H7 (cell line): ENCODE measurements around the gene SLC33A1. TPM values are rescaled to one million over a fixed set of nuclear protein-coding genes. Genes with fewer than 3 reads are reported as not detected.
"Not testable (repeated sequence)": the region's sequence is repeated elsewhere in the genome, so short reads cannot be mapped to it uniquely, and the experiment has no call there.

Experiments used
- DNase-seq: peaks from one replicate; pipeline ENCODE4 v3.0.0; 2012
- H3K27me3 ChIP-seq: 2 replicates; pipeline ENCODE4 v1.6.0; 2011; ENCODE audit warnings: mild to moderate bottlenecking, low read length; ENCODE audit not compliant: control insufficient read depth, insufficient read depth
- H3K36me3 ChIP-seq: replicated peaks from 2 replicates; pipeline ENCODE4 v1.5.1; 2011; ENCODE audit warnings: low read length; ENCODE audit not compliant: control insufficient read depth, insufficient read depth
- H3K4me3 ChIP-seq: 2 replicates; pipeline ENCODE4 v1.5.1; 2011; ENCODE audit warnings: low read depth, mild to moderate bottlenecking, control low read depth, low read length, moderate library complexity; ENCODE audit not compliant: insufficient read depth
- total RNA-seq: library from RNA; depleted of rRNA; stranded (reverse); fragments of >200 nt; shearing (Covaris generic); gene quantifications from 2 replicates; pipeline ENCODE4 v1.2.3, GENCODE V29; 2014

Gene SLC33A1
- total RNA-seq, 1 experiment from 2014 or later: 22.9 TPM

DNA sequence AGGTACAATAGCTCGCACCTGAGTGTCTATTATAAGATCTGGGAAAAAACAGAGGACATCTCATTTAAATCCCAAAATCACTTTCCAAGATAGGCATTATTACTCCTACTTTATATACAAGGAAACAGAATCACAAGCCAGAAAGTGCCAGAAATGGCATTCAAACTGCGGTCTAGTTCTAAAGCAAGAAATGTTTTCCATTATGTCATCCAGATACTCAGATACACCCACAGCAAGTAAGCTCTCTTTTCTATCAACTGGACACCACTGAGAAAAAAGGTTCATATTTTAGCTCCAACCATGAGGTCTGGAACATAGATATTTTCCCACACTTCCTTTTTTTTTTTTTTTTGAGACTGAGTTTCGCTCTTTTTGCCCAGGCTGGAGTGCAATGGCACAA, 8.1 kb downstream of the SLC33A1 start:
- no peaks in the 10 kb centered on the region for H3K36me3 ChIP-seq
- DNase-seq: no peak
- no peaks in the 10 kb centered on the region for H3K27me3 ChIP-seq

DNA sequence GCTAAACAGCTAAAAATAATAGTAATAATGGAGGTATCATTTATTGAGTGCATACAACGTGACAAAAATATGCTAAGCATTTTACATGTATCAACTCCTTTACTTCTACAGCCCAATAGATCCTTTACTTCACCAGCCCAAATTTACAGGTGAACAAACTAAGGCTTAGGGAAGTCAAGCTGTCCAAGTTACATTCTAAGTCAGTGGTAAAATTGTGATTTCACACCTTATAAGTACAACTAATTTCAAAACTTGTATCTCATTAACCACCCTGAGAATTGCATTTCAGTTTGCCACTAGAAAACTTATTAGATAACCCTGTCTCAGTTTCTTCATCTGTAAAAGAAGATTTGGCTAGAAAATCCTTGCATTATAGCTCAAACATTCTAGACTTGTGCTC, 10.7 kb downstream of the SLC33A1 start:
- Histone ChIP-seq H3K4me3 (no peak overlapping the region), H3K27me3 (no peaks in the 10 kb centered on the region), H3K36me3 (no peaks in the 10 kb centered on the region)
- DNase-seq: no peak

More for the DNA sequence above, 8.1 kb downstream of the SLC33A1 start:
- H3K4me3 ChIP-seq: no peak overlapping the region

DNA sequence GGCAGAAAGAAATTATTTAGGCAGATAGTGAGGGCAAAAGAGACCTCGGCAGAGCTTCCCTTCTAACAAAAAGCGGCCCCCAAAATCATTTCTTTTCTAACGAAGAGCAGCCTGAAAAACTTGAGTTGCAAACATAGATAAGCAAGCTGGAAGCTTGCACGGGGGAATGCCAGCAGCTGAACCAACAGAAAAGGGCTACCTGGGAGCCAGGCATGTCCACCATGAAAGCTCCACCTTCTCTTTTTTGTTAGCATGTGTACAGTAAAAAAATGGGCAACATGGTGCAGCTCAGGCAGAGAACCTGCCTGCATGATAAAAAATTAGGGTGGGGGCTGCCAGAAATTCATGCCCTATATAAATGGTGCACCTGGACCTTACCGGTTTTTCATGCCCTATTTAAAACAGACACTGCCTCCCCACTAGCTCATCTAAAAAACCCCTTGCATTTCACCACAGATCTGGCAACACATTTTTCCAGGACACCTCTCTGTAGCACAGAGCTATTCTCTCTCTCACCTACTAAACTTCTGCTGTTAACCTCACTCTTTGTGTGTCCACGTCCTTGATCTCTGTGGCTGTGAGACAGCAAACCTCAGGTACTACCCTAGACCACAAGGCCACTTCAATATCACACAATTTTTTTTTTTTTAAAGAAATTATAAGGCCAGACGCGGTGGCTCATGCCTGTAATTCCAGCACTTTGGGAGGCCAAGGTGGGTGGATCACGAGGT, 18.7 kb downstream of the SLC33A1 start:
- no peak for DNase-seq
- Histone ChIP-seq H3K36me3 (no peaks in the 10 kb centered on the region; the same call in none of the 2 replicates), H3K27me3 (no peaks in the 10 kb centered on the region), H3K4me3 (no peak overlapping the region)

DNA sequence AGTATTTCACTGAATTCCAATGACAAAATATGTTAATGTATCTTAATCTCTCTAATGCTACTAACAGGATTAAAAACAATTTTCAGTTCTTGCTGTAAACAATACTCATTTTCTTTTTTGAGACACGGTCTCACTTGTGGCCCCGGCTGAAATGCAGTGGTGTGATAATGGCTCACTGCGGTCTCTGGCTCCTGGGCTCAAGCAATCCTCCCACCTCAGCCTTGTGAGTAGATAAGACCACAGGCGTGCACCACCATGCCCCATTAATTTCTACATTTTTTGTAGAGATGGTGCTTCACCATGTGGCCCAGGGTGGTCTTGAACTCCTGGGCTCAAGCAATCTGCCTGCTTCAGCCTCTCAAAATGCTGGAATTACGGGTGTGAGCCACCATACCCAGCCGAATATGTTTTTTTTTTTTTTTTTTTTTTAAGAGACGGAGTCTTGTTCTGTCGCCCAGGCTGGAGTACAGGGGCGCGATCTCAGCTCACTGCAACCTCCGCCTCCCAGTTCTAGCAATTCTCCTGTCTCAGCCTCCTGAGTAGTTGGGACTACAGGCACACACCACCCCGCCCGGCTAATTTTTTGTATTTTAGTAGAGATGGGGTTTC, 25.6 kb downstream of the SLC33A1 start:
- H3K36me3 ChIP-seq, DNase-seq, H3K27me3 ChIP-seq, H3K4me3 ChIP-seq: not testable (repeated sequence)

DNA sequence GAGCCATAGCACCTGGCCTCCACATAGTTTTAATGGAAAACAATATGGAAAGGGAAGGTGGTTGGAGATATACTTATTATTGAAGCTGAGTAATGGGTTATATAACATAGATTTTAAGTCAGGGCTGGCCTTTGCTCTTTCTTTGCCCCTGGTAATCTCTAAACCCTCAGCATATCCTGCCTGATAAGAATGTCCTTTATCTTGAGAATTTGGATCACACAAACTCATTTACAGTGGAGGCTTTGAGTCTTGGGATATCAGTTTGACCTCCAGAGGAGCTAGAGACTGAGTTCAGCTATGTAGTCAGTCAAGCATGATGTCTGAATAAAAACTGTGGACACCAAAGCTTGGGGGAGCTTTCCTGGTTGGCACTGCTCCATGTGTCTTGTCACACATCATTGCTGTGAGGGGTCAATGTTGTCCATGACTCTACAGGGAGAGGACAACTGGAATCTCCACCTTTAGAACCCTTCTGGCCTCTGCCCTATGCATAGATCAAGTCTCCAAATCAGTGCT, 39.1 kb downstream of the SLC33A1 start:
- Histone ChIP-seq H3K36me3 (no peaks in the 10 kb centered on the region), H3K4me3 (no peak overlapping the region)
- DNase-seq: no peak

DNA sequence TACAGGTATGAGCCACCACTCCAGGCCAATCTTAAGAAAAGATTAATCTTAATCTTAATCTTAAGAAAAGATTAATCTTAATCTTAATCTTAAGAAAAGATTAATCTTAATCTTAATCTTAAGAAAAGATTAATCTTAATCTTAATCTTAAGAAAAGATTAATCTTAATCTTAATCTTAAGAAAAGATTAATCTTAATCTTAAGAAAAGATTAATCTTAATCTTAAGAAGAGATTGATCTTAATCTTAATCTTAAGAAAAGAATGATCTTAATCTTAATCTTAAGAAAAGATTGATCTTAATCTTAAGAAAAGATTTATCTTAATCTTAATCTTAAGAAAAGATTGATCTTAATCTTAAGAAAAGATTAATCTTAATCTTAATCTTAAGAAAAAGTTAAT, 41.0 kb downstream of the SLC33A1 start:
- not testable (repeated sequence) for H3K36me3 ChIP-seq, H3K27me3 ChIP-seq, H3K4me3 ChIP-seq, DNase-seq

More for the DNA sequence above, 39.1 kb downstream of the SLC33A1 start:
- H3K27me3 ChIP-seq: no peaks in the 10 kb centered on the region

DNA sequence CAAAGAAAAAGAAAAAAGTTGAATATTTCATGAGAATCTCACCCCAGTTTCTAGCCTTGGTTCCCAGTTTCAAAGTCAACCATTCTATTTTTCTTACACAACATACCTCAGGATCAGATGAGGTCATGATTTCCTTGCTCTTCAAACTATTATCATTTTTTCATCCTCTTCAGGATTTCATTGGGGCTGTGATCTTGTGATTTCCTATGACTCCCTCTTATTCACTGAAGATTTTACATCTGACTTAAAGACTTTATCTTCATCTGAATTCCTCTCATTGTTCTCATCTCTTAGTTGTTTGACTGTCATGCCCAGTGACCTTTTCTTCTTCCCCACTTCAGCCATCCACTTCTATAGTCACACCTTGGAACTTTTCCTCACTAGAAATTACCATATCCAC, 45.0 kb downstream of the SLC33A1 start:
- Histone ChIP-seq H3K36me3 (no peaks in the 10 kb centered on the region), H3K4me3 (no peak overlapping the region), H3K27me3 (no peaks in the 10 kb centered on the region)
- DNase-seq: no peak

DNA sequence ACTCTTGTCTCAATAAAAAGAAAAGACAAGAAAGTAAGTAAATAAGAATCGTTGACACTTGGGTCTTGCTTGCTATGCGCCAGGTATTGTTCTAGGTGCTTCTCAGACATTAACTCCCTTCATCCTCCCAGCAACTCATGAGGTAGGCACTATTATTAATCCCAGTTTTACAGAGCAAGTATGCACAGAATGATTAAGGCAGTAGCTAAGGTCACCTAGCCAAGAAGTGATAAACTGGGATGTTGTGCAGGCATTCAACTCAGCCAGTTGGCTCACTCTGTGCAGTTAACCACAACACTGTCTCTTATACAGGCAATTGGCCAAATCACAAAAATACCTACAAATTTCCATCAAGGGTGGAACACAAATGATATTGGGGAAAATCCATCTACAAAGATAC, 46.4 kb downstream of the SLC33A1 start:
- Histone ChIP-seq H3K36me3 (no peaks in the 10 kb centered on the region), H3K27me3 (no peaks in the 10 kb centered on the region), H3K4me3 (no peak overlapping the region)
- no peak for DNase-seq

DNA sequence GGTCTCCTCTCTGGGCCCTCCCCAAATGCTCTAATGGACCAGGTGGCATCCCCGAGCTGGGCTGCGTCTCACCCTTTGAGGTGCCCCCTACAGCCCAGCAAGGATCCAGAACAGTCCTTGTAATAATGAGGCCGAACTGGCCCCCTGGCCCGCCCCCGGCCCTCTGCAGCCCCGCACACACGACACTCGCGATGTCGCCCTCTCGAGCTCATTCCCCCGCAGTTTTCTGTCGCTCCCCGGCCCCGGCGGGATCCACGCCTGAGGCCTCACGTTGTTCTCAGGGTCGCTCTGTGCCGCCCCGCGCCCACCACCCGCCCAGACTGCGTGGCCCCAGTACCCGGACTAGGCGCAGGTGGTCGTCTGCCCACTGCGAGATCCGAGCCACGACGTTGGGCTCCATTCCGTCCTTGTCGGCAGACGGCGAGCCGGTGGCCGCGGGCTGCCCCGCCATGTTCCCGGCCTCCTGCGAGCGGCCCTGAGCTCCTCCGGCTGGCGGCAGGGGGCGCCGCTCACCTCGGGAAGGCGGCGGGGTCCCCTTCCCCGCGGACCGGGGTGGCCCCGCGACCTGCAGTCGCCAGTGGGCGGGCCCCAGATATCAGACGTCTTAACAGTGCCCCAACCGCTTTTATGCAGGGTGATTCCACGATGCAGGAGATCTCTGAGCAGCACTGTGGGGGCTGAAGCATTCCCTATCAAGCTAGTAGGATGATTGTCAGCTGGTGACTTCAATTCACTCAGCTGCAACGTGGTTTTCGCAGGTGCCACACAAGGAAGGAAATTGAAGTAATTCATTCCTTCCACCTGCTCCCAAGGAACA, 48.2 kb downstream of the SLC33A1 start, which contains the start of gene C3orf33:
C3orf33 (minus strand) TSS at position 477 of the 817 bp plus-strand sequence; CDS start at position 451, 26 bp downstream.
- peak; percentile 94 for DNase-seq
- peak within 1 kb of the TSS; percentile 72 for H3K4me3 ChIP-seq

DNA sequence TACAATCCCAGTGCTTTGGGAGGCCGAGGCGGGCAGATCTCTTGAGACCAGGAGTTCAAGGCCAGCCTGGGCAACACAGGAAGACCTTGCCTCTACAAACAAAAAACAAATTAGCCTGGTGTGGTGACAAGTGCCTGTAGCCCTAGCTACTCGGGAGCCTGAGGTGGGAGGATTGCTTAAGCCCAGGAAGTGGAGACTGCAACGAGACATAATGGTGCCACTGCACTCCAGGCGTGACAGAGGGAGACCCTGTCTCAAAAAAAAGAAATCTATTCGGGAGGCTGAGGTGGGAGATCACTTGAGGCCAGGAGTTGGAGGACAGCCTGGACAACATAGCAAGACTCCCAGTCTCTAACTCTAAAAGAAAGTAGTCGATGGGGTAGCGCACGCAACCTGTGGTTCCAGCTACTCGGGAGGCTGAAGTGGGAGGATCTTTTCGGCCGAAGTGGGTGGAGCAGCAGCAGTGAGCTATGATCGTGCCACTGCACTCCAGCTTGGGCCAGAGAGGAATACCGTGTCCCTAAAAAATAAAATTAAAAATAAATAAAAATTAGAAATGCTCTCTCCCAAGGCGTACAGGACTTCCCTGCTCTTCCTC, 48.9 kb downstream of the SLC33A1 start:
- Histone ChIP-seq H3K27me3 (no peaks in the 10 kb centered on the region), H3K36me3 (no peaks in the 10 kb centered on the region), H3K4me3 (peak overlapping the region; percentile 72)
- DNase-seq: no peak

More for the DNA sequence above, 48.2 kb downstream of the SLC33A1 start, which contains the start of gene C3orf33:
- no peaks in the 10 kb centered on the region for H3K36me3 ChIP-seq
- H3K27me3 ChIP-seq: no peaks in the 10 kb centered on the region

DNA sequence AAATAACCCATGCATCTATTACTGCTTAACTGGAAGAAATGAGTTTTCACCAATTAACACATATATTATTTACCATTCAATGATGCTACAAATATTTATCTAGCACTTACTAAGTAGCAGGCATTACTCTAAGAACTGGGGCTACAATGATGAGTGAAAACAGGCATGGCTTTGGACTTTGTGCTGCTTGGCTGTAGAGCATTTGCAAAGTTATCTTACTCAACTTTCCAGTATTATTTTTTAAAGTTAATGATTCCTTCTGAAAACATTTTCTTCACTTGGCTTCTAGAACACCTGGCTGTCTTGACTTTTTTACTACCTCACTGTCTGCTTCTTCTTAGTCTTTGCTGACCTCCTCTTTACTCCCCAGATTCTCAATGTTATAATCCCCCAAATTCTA, 49.9 kb downstream of the SLC33A1 start:
- DNase-seq: no peak
- Histone ChIP-seq H3K36me3 (no peaks in the 10 kb centered on the region), H3K4me3 (no peak overlapping the region), H3K27me3 (no peaks in the 10 kb centered on the region)

DNA sequence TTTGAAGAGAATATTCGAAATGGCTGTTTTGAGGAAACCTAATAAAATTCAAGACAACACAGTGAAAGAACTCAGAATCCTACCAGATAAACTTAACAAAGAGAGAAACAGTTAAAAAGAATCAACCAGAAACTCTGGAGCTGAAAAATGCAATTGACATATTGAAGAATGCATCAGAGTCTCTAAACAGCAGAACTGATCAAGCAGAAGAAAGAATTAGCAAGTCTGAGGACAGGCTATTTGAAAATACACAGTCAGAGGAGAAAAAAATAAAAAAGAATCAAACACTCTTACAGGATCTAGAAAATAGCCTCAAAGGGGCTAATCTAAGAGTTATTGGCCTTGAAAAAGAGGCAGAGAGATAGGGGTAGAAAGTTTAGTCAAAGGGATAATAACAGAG, 61.7 kb downstream of the SLC33A1 start:
- Histone ChIP-seq H3K27me3 (no peaks in the 10 kb centered on the region), H3K4me3 (no peak overlapping the region), H3K36me3 (no peaks in the 10 kb centered on the region)
- no peak for DNase-seq

DNA sequence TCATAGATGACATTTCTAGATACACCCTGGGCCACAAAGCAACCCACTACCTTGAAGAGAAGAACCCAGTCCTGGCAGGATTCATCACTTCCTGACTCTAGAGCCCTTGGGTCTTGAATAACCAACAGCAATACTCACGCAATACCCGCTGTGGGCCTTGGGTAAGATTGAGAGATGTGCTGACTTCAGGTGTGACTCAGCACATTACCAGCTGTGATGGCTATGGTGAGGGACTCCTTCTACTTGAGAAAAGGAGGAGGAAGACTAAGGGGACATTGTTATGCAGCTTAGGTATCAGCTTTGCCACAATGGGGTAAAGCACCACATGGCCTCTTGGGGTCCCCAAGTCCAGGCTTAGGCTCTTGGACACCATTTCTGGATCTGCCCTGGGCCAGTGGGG, 63.0 kb downstream of the SLC33A1 start:
- Histone ChIP-seq H3K4me3 (no peak overlapping the region), H3K27me3 (no peaks in the 10 kb centered on the region), H3K36me3 (no peaks in the 10 kb centered on the region)
- DNase-seq: no peak

DNA sequence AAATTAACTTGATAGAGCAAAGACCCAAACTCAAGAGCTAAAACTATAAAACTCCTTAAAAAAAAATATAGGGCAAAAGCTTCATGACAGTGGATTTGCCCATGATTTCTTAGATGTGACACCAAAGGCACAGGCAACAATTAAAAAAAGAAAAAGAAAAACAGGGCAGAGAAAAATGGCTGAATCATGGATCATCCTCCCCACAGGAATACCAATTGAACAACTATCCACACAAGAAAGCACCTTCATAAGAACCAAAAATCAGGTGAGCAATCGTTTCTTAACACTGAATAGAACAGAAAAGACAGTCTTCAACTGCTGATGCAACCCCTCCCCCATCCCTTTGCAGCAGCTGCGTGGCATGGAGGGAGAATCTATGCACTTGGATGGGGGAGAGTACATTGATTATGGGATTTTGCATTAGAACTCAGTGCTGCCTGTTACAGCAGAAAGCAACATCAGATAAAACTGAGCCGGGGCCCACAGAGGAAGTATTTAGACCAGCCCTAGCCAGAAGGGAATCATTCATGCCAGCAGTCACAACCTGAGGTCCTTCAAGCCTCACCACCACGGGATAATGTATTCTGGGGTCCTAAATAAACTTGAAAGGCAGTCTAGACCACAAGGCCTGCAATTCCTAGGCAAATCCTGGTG, 63.8 kb downstream of the SLC33A1 start:
- H3K36me3 ChIP-seq: no peaks in the 10 kb centered on the region
- H3K27me3 ChIP-seq: no peaks in the 10 kb centered on the region
- no peak for DNase-seq
- no peak overlapping the region for H3K4me3 ChIP-seq
